Measurements from ENCODE around the gene NQO1. TPM values are rescaled to one million over a fixed set of nuclear protein-coding genes. Genes with fewer than 3 reads are reported as not detected.
A peak's percentile ranks its signal among the peaks of the same experiment; 100 is the strongest.

The NQO1 gene
- total and polyA plus RNA-seq, 9 of the 15 experiments (the other 6 are each of a cell fraction or from before 2014, with no cell fraction given) = 96.7 to 198 (median 122) TPM

DNA sequence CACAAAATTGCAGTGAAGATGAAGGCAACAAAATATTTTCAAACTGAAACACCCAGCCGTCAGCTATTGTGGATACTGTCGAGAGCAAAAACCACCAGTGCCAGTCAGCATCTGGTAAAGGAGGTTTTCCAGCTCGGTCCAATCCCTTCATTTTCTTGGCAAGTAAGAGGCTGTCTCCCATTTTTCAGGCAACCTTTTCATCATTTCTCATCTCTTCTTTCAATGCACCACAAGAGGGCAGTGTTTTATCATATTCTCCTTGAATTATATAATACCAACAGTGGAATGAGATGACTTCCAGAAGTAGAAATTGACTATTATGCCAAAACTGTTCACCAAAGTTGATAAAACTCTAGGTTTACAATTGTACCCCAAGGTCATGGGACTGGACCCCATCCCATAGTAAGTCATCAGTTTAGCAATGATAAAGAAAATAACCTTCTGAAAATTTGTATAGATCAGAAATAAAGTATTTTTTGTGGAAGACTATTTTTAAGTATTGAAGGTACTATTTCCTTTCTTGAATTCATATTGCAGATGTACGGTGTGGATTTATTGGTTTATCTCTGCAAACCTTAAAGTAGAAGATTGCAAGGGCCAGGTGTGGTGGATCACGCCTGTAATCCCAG is 16.8 kb downstream of the NQO1 start (continued):
- TF ChIP-seq SMC3 (conservative IDR thresholded peaks at IDR 0.05; ENCODE audit: insufficient read depth, low read depth, low read length) (peak; percentile 62), MAZ (CRISPR knock-in tag; conservative IDR thresholded peaks at IDR 0.05 in 1 of 2, IDR thresholded peaks at IDR 0.05 in 1 of 2) (0 out of 4 replicates have a peak, but pooled peaks of 1 of the 2 experiments have one; percentile 39), EP400 (IDR thresholded peaks at IDR 0.05) (peak; percentile 27; the same call in 1 of the 2 replicates), ZBTB26 (CRISPR knock-in tag; IDR thresholded peaks at IDR 0.05) (no peak), CTCF (IDR thresholded peaks at IDR 0.05 in 2 of 3, conservative IDR thresholded peaks at IDR 0.05 in 1 of 3; ENCODE audit: insufficient read depth in 2 of 3, low read depth in 1 of 3, low read length in 3 of 3) (peak; percentile 60 to 79 (median 67); a peak in 5 of 6 replicates), TEAD4 (IDR thresholded peaks at IDR 0.05; ENCODE audit: low read length) (no peak), TEAD4 (CRISPR knock-in tag; IDR thresholded peaks at IDR 0.05; ENCODE audit: borderline replicate concordance) (no peak), RAD21 (CRISPR knock-in tag; conservative IDR thresholded peaks at IDR 0.05 in 1 of 2, IDR thresholded peaks at IDR 0.05 in 1 of 2) (peak; percentile 79 to 88), DEAF1 (CRISPR knock-in tag; IDR thresholded peaks at IDR 0.05) (peak; percentile 70), SPI1 (IDR thresholded peaks at IDR 0.05; ENCODE audit: borderline replicate concordance, low read depth, low read length) (no peak), MNT (conservative IDR thresholded peaks at IDR 0.05) (0 out of 4 replicates have a peak, but pooled peaks of 1 of the 2 experiments have one; percentile 16)
- TF ChIP-seq, protein P1, sequence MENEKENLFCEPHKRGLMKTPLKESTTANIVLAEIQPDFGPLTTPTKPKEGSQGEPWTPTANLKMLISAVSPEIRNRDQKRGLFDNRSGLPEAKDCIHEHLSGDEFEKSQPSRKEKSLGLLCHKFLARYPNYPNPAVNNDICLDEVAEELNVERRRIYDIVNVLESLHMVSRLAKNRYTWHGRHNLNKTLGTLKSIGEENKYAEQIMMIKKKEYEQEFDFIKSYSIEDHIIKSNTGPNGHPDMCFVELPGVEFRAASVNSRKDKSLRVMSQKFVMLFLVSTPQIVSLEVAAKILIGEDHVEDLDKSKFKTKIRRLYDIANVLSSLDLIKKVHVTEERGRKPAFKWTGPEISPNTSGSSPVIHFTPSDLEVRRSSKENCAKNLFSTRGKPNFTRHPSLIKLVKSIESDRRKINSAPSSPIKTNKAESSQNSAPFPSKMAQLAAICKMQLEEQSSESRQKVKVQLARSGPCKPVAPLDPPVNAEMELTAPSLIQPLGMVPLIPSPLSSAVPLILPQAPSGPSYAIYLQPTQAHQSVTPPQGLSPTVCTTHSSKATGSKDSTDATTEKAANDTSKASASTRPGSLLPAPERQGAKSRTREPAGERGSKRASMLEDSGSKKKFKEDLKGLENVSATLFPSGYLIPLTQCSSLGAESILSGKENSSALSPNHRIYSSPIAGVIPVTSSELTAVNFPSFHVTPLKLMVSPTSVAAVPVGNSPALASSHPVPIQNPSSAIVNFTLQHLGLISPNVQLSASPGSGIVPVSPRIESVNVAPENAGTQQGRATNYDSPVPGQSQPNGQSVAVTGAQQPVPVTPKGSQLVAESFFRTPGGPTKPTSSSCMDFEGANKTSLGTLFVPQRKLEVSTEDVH (IDR thresholded peaks at IDR 0.05; ENCODE audit: low read depth, partially characterized antibody) = peak; percentile 37

All from K562 (cell line).